Stimulated activated CD8-positive, alpha-beta memory T cell treated with anti-CD3 and anti-CD28 coated beads, Interleukin-7, amount 100 ng/mL, for 48 hours (primary cell): Measurements from ENCODE around the gene GOLGA6A.

Source experiments
- DNase-seq, 2 donors: peaks; one replicate each; pipeline ENCODE4 v3.0.0-alpha.2; 2020; ENCODE audit warnings: low read depth in 1 of 2; ENCODE audit errors: extremely low read depth in 1 of 2

Gene GOLGA6A

DNA sequence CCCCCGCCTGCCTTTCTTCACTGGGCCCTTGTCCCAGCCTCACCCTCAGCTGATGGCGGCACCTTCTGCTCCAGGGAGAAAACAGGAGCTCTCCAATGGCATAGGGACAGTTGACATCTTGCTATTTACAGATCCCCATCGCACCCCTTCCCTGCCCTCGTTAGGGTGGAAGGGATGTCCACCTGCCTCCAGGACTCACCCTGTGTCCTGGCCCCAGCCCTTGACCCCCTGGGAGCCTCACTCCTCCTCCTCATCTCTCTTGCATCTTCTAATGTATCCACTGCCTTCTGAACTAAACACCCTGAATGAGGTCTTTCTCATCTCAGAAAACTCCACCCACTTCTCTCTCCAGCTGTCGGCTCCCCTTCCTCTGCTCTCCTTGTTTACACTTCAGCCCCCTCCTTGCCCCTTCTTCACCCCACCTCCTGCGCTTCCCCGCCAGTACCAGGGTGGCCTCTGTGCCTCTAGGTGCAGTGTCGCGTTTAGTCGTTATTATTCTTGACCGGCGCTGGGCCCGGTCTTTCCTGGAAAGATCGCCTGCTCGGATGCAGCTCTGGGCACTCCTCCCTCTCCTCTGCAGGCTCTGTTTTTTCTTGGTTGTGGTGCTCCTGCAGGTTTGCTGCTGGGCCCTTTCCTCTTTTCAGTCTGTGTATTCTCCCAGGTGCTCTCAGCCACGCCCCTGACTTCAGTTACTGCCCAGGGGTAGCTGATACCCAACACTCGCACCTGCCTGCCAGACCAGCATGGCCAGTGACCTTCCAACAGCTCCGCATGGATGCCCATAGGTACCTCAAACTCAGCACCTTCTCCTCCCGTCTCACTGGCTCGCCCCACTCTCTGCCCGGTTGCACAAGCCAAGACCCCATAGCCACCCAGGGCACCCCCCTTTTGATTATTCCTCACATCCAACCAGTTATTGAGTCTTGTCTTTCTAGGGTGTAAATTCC, 44.9 kb downstream of the GOLGA6A start:
- DNase-seq: no peak

DNA sequence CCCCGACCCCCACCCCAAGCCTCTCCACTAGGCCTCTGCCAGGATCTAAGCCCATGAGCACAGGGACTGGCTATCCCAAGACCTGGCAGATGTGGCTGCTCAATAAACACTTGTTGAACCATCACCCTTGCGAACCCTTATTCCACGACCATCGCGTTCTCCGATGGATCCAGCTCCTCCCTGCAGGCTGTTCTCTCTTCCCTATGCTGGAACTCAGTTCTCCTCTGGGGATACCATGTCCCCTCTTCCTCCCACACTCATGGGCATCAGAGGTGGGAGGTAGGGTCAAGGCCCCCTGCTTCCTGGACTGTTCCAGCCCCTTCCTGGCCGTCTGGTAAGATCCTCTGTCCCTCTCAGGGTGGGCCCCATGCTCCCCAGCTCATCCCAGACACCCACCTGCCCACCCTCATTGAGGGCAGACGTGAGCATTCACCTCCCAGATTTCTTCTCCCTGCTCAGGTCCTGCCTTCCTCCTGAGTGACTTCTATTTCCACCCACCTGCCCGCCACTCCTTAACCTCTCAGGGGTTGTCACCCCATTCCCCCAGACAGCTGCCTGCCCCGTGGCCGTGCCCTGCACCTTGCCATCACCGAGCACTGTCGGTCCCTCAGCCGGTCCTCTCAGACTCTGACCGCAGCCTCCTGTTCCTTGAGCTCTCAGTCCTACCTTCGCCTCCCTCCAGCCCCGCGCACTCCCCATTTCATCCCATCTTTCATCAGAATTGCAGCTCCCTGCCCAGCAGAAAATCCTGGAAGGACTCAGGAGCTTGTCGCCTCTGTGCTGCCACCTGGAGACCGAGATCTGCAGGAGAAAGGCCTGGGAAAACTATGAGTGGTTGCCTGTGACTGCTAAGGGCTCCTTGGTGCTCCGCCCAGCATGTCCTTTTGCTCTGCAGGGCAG, 45.8 kb downstream of the GOLGA6A start:
- DNase-seq: no peak

DNA sequence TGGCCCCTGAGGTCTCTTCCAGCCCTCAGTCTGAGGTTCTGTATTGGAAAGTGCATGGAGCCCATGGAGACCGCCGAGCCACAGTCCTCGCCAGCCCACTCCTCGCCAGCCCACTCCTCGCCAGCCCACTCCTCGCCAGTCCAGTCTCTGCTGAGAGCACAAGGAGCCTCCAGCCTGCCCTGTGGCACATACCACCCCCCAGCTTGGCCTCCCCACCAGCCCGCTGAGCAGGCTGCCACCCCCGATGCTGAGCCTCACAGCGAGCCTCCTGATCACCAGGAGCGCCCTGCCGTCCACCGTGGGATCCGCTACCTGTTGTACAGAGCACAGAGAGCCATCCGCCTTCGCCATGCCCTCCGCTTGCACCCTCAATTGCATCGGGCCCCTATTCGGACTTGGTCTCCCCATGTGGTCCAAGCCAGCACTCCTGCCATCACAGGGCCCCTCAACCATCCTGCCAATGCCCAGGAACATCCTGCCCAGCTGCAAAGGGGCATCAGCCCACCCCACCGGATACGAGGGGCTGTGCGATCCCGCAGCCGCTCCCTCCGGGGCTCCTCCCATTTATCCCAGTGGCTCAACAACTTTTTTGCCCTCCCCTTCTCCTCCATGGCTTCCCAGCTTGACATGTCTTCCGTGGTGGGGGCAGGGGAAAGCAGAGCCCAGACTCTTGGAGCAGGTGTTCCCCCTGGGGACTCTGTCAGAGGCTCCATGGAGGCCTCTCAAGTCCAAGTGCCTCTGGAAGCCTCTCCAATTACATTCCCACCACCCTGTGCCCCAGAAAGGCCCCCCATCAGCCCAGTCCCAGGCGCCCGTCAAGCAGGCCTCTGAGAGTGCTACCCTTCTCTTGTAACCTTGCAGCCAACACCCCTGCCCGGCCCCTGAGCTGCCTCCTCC, 47.0 kb downstream of the GOLGA6A start:
- no peak for DNase-seq

DNA sequence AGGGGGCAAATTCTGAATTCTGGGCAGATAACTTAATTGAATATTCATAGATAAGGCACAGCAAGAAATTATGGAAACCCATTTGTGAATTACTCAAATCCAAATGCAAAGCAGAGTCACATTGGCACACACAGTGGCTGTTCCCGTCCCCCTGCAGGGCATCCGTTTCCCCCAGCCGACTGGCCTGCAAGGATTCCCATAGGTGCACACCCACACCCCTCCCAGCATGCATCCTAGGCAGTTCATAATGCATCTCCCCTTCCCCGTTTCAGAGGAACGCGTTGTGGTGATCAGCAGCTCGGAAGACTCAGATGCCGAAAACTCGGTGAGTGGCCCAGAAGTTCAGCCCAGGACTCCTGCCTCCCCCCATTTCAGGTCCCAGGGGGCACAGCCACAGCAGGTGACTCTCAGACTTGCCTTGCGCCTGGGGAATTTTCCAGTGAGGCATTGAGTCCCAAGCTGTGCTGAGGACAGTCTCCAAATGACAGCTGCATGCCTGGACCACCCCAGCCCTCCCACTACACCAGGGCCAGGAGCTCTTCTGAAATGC, 48.1 kb downstream of the GOLGA6A start:
- DNase-seq: no peak

DNA sequence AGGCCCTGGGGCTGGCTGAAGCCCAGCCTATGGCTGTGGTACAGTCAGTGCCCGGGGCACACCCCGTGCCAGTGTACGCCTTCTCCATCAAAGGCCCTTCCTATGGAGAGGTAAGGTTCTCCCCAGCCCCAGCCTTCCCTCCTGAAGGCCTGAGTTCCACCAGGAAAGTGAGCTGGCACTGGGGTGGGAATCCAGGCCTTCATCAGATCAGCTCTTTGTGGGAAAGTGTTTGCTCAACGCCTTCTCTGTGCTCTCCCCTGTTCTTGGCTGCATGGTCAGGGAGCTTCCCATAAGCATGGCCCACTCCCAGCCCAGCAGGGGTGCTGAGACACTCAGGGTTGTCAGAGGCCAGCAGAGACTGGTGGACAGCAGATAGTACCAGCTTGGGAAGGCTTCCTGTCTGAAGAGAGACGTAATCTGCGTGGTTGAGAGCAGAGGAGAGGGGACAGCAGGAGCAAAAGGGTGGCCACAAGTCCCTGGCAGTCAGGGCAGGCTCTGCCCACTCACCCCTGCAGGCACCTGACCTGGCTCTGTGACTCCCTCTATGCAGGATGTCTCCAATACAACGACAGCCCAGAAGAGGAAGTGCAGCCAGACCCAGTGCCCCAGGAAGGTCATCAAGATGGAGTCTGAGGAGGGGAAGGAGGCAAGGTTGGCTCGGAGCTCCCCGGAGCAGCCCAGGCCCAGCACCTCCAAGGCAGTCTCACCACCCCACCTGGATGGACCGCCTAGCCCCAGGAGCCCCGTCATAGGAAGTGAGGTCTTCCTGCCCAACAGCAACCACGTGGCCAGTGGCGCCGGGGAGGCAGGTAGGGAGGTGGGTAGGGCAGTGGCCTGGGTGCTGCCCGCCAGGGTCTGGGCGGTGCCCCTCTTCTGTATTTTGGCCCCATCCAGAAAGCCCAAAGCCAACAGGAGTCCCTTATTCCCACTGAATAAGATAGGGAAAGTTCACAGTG, 49.5 kb downstream of the GOLGA6A start:
- no peak for DNase-seq

DNA sequence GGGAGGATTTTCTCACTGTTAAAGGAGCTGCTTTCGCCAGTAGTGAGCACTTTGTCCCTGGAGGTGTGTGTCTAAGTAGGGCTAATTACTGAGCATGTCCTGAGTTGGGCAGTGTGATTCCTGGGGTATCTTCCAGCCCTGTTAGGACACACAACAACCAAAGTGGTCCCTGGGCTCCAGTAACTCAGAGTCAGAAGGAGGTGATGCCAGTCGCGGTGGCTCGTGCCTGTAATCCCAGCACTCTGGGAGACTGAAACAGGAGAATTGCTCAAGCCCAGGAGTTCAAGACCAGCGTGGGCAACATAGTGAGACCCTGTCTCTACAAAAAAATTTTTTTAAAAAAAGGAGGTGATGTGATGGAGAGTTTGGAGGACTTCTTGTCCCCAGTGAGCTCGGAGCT, 50.3 kb downstream of the GOLGA6A start:
- DNase-seq: no peak

DNA sequence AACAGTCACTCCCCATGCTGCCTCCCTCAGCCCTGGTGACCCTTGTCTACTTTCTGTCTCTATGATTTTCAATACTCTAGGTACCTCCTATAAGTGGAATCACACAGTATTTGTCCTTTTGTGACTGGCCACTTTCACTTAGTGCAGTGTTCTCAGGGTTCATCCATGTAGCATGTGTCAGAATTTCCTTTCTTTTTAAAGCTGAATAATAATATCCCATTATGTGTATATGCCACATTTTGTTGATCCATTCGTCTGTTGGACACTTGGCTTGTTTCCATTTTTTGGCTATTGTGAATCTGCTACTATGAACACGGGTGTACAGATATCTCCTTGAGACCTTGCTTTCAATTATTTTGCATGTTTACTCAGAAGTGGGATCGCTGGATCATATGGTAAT, 53.7 kb downstream of the GOLGA6A start:
- no peak for DNase-seq

DNA sequence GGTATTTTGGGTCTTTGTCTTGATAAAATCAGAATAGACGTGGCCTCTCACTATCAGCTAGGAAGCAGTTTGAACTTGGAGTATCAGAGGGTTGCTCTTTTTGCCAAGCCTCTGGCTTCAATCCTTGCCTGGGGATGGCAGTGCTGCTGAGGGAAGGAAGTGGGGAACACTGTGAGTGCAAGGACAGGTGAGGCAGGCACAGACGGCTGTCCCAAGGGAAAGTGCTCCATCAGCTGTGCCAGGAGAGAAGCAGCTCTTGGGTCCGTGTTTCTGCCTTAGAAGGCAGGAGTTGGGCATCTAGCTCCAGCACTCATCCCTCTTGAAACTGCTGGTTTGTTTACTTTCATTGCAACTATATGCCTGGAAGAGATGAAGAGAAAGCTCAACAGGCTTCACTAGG, 54.7 kb downstream of the GOLGA6A start:
- DNase-seq: no peak

DNA sequence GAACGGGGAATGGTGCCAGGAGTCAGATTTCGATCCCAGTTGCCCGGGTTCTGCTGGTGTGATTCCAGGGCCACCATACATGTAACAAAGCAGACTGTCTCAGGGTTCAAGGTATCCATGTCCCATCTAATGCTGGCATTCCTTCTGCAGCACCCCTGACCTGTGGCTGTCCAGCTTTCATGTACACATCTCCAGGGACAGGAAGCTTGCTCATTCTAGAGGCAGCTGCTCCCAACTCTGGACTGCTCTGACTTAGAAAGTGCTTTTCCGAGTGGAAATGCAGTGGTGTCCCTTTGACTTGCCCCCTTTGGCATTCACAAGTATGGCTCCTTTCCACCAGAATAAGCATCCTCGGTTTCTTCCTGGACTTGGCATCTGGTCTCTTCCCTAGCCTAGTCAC, 56.9 kb downstream of the GOLGA6A start:
- DNase-seq: no peak

DNA sequence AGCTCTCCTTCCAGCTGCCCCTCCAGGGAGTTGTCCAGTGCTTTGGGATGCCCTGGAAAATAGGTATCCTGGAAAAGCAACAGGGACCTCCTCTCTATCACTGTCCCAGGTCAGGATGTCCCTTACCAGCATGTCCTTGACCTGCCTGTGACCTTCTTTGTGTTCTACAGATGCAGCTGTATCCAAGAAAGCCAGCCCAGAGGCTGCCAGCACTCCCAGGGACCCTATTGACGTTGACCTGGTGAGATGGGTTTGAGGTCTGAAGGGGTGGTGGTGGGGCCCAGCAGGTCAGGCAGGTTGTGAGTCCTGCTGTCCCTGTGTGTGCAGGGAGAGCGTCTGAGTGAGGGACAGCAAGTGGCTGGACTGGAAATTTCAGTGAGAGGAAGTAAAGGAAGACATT, 57.7 kb downstream of the GOLGA6A start:
- no peak for DNase-seq

DNA sequence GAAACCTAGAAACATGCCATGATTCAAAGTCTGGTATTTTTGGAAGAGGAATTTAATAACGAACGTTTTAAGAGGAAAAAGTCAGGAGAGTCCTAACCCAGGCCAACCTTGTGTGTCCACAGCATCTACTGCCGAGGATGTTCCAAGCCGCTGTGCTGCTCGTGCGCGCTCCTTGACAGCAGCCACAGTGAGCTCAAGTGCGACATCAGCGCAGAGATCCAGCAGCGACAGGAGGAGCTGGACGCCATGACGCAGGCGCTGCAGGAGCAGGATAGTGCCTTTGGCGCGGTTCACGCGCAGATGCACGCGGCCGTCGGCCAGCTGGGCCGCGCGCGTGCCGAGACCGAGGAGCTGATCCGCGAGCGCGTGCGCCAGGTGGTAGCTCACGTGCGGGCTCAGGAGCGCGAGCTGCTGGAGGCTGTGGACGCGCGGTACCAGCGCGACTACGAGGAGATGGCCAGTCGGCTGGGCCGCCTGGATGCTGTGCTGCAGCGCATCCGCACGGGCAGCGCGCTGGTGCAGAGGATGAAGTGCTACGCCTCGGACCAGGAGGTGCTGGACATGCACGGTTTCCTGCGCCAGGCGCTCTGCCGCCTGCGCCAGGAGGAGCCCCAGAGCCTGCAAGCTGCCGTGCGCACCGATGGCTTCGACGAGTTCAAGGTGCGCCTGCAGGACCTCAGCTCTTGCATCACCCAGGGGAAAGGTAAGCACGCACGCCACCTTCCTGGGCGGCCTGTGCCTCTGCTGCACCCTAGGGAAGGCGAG, 59.5 kb downstream of the GOLGA6A start:
- no peak for DNase-seq
